Mucosa of stomach (tissue), 1 donor: ENCODE data around the gene TNFAIP8L3.
A peak's percentile ranks its signal among the peaks of the same experiment; 100 is the strongest.
"Not testable (repeated sequence)": the region's sequence is repeated elsewhere in the genome, so short reads cannot be mapped to it uniquely, and the experiment has no call there.

Source experiments
- H3K27me3 ChIP-seq: one replicate; pipeline ENCODE4 v1.7.0; 2013; ENCODE audit warnings: mild to moderate bottlenecking, low read length; ENCODE audit not compliant: control insufficient read depth, insufficient read depth
- H3K36me3 ChIP-seq: one replicate; pipeline ENCODE4 v1.7.0; 2013; ENCODE audit warnings: low read length; ENCODE audit not compliant: control insufficient read depth, insufficient read depth
- H3K4me1 ChIP-seq: one replicate; pipeline ENCODE4 v1.7.0; 2013; ENCODE audit warnings: mild to moderate bottlenecking, low read length; ENCODE audit not compliant: control insufficient read depth, insufficient read depth
- H3K4me3 ChIP-seq: one replicate; pipeline ENCODE4 v1.7.0; 2013; ENCODE audit warnings: low read length
- H3K9ac ChIP-seq: one replicate; pipeline ENCODE4 v1.7.0; 2013; ENCODE audit warnings: mild to moderate bottlenecking, low read length, moderate library complexity
- H3K9me3 ChIP-seq: one replicate; pipeline ENCODE4 v1.7.0; 2013; ENCODE audit warnings: mild to moderate bottlenecking, low read length, moderate library complexity; ENCODE audit not compliant: control insufficient read depth
- donor health status: Pancreatic carcinoma.

TNFAIP8L3 gene

DNA sequence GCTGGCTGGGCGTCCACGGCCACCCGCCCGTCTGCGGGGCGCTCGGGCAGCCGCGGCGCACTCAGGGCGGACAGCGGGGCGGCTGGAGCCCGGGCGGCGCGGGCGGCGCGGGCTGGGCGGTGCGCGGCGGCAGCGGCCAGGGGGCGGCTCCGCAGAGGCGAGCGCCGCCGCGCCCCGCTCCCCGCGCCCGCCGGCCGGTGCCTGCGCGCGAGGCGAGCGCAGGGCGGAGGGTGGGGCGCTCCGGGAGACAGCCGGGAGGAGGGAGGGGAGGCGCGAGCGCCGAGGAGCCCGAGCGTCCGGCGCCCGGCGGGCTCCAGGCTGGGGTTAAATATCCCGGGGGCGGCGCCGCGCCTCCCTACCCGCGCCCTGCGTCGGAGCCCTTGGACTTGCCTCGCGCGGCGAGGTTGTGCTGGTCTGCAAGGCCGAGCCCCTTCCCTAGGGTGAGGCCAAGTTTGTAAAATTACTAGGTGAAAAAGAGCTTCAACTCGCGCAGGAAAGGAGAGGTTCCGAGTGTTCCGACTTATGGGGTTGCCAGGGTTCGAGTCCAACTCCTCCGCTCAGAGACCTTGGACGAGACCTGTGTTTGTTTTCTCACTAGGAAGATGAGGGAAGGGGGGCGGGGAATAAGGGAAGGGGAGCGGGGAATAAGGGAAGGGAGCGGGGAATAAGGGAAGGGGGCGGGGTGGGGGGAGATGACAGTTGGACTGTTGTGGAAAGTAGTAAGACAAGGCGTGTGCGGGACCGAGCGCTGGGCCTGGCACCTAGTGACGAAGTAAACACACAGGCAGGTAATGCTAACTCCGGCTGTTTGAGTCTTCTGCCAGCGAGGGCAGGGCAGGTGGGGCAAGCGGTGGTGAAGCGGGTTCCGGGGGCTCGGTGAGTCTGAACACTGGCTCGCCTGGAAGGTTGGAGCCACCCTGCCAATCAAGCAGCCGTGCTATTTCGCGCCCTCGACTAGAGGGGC, at the start of gene TNFAIP8L3:
TSS of gene TNFAIP8L3 (minus strand) at position 301 of the 964 bp plus-strand sequence. CDS start 311 bp downstream, outside the sequence.
- Histone ChIP-seq H3K4me1 (peaks cover 6% of the 10 kb centered on the region), H3K9me3 (no peaks in the 10 kb centered on the region), H3K9ac (peak within 1 kb of the TSS; percentile 35), H3K36me3 (no peaks in the 10 kb centered on the region), H3K4me3 (no peak within 1 kb of the TSS), H3K27me3 (peaks cover 46% of the 10 kb centered on the region)

DNA sequence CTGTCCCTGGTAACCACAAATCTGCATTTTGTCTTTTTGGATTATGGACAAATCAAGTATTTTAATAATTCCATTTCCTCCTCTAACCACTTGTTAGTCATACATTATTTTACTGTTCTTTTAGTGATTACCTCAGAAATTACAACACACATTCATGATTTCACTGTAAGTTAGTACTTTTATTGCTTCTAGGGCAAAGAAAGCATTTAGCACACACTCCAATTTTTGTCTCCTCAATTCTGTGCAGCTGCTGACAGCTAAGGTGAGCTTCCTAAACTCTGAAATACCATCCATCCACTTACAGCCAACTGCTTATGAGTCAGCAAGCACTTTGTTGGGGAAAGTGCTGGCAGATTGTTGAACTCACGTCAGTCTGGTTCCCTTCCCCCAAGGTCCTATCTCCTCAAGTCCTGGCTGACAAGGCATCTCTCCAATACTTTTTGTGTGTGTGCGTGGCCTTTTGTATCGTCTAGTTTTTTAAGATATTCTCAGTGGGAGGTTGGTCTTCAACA, 49.4 kb upstream of the TNFAIP8L3 start:
- Histone ChIP-seq H3K4me1 (no peaks in the 10 kb centered on the region), H3K9me3 (no peaks in the 10 kb centered on the region), H3K36me3 (no peaks in the 10 kb centered on the region), H3K4me3 (no peak overlapping the region), H3K27me3 (peaks cover 4% of the 10 kb centered on the region), H3K9ac (no peak overlapping the region)

DNA sequence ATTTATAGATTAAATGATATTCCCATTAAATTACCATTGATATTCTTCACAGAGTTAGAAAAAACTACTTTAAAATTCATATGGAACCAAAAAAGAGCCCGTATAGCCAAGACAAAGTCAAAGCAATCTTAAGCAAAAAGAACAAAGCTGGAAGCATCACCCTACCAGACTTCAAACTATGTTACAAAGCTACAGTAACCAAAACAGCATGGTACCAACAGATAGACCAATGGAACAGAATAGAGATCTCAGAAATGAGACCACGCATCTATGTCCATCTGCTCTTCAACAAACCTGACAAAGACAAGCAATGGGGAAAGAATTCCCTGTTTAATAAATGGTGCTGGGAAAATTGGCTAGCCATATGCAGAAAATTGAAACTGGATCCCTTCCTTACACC, 45.6 kb upstream of the TNFAIP8L3 start:
- not testable (repeated sequence) for H3K9ac ChIP-seq, H3K36me3 ChIP-seq, H3K27me3 ChIP-seq, H3K9me3 ChIP-seq, H3K4me3 ChIP-seq, H3K4me1 ChIP-seq

DNA sequence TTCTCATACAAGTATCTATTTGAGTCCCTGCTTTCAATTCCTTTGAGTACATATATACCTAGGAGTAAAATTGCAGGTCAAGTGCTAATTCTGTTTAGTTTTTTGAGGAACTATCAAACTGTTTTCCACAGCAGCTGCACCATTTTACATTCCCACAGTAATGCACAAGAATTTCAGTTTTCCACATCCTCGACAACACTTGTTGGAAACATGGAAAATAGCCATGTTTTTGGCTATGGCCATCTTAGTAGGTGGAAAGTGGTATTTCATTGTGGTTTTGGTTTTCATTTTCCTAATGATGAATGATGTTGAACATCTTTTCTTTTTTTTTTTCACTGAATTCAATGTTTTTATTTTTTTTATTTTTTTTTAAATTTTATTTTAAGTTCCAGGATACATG, 44.4 kb upstream of the TNFAIP8L3 start:
- no peak overlapping the region for H3K4me3 ChIP-seq
- no peak overlapping the region for H3K9ac ChIP-seq
- no peaks in the 10 kb centered on the region for H3K4me1 ChIP-seq
- H3K9me3 ChIP-seq: no peaks in the 10 kb centered on the region
- no peaks in the 10 kb centered on the region for H3K36me3 ChIP-seq
- no peaks in the 10 kb centered on the region for H3K27me3 ChIP-seq

DNA sequence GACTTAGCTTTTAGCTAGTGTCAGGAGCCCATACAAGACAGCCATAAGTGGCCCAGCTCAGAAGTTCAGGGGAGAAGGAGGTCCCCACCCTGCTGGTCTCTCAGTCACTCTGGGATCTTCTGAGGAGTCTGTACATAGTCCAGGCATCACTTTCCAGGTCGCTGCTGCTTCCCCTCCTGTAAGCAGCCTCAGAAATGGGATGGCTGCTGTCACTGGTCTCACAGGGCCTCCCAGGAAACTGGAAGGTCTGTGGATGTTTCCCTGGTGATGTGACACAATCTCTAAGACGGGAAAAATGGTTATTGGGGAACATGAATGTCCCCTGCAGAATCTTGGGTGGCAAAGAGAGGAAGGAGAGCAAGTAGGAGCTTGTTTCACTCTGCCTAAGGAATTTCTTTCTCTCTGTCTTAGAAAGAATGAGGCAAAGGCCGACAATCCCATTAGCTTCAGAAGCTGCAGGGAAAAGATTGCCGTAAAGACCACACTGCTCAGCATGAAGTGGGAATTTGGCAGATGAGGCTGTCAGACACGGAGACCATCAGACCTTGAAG, 43.2 kb upstream of the TNFAIP8L3 start:
- Histone ChIP-seq H3K4me3 (no peak overlapping the region), H3K36me3 (no peaks in the 10 kb centered on the region), H3K4me1 (no peaks in the 10 kb centered on the region), H3K9me3 (no peaks in the 10 kb centered on the region), H3K27me3 (no peaks in the 10 kb centered on the region), H3K9ac (no peak overlapping the region)

DNA sequence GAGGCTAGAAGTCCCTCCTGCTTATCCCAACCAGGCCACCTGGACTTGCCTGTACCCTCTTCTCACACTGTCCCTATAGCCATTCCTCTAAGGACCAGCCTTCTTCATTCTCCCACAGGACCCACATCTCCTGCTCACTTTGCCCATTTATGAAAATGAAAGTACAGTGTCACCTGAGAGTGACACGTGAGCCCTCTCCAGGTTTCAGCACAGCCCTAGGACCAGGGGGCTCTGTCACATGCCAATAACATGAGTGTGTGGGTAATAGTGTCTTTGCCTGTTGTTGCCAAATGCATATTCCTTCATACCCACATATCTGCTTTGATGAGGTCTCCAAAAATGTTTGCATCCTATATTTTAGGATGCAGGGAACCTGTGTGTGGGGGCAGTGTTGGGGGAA, 42.3 kb upstream of the TNFAIP8L3 start:
- no peaks in the 10 kb centered on the region for H3K27me3 ChIP-seq
- H3K9me3 ChIP-seq: no peaks in the 10 kb centered on the region
- no peaks in the 10 kb centered on the region for H3K36me3 ChIP-seq
- H3K4me3 ChIP-seq: no peak overlapping the region
- H3K9ac ChIP-seq: no peak overlapping the region
- no peaks in the 10 kb centered on the region for H3K4me1 ChIP-seq

DNA sequence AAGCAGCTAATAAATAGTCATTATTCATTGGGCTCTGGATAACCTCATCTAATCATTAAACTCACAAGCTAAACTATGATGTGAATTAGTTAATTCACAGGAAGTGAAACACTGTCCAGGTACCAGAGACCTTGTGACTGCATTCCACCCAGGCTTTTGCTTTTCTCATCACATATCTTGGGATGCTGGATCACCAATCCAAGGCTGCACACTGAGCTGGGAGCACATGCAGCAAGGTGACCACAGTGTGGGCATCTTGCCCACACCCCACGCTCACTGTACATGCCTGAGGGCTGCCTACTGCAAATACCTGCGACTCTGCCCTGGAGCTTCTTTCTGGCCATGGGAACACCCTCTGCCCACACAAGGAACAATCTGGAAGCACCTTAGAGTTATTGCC, 40.6 kb upstream of the TNFAIP8L3 start:
- Histone ChIP-seq H3K9me3 (no peaks in the 10 kb centered on the region), H3K27me3 (no peaks in the 10 kb centered on the region), H3K9ac (no peak overlapping the region), H3K4me3 (no peak overlapping the region), H3K4me1 (no peaks in the 10 kb centered on the region), H3K36me3 (no peaks in the 10 kb centered on the region)

DNA sequence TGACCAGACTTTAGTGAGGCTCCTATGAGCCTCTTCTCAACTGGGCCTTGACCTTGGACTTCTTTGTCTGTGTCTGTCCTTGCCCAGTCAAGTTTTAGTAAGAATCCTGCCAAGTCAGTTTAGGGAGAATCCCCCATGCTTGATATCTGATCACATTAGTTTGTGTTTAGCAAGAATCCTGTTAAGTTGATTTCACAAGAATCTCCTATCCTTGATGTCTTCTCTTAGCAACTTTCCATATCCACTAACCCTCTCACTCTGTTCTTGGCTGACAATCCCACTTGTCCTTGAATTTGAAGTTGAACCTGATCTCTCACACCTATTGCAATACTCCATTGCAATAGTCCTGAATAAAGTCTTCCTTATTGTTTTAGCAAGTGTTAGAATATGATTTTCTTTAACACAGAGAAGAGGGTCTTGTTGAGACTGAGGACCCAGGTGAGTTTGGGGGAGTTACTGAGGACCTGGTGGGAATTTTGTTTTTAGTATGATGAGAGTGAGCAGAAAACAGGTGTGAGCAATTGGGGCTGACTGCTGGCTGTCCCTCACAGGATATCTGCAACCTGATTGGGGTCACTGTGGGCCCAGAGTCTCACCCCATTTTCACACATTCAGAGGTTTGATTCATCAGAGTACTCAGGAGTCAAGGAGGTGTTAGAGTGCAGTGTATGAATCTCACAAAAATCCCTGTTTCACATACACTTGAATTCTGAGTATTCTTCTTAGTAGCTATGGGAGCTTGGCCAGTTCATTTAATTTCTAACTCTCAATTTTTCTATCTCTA, 39.9 kb upstream of the TNFAIP8L3 start:
- Histone ChIP-seq H3K4me3 (no peak overlapping the region), H3K4me1 (no peaks in the 10 kb centered on the region), H3K36me3 (no peaks in the 10 kb centered on the region), H3K9me3 (no peaks in the 10 kb centered on the region), H3K27me3 (no peaks in the 10 kb centered on the region), H3K9ac (no peak overlapping the region)

DNA sequence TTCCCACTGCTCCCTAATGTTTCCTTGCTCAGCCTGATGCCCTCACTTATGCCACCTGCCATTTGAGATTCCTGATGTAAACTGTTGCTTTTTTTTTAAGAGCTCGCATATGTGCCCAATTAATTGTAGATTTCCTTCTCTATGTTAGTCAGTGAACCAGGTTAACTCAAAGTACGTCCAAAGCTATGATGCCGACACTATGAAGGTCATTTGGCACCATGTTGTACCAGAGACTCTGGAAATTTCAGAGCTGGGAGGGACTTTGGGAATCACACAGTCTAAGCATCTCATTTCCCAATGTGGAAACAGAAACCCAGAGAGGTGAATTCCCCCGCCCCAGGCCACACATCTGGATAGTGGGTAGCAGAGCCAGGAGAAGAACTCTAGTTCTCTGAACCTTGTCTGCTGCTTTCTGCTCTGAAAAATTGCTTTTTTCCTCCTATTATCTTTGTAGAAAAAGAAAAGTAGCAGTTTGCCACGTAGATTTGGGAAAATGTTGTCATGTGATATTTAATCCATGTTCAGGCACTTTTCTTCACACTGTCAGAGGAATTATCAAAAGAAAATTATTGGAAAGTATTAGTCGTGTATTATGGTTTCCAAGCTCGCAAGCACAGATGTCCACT, 38.5 kb upstream of the TNFAIP8L3 start:
- no peak overlapping the region for H3K4me3 ChIP-seq
- no peaks in the 10 kb centered on the region for H3K4me1 ChIP-seq
- no peaks in the 10 kb centered on the region for H3K27me3 ChIP-seq
- H3K9ac ChIP-seq: no peak overlapping the region
- no peaks in the 10 kb centered on the region for H3K36me3 ChIP-seq
- H3K9me3 ChIP-seq: no peaks in the 10 kb centered on the region

DNA sequence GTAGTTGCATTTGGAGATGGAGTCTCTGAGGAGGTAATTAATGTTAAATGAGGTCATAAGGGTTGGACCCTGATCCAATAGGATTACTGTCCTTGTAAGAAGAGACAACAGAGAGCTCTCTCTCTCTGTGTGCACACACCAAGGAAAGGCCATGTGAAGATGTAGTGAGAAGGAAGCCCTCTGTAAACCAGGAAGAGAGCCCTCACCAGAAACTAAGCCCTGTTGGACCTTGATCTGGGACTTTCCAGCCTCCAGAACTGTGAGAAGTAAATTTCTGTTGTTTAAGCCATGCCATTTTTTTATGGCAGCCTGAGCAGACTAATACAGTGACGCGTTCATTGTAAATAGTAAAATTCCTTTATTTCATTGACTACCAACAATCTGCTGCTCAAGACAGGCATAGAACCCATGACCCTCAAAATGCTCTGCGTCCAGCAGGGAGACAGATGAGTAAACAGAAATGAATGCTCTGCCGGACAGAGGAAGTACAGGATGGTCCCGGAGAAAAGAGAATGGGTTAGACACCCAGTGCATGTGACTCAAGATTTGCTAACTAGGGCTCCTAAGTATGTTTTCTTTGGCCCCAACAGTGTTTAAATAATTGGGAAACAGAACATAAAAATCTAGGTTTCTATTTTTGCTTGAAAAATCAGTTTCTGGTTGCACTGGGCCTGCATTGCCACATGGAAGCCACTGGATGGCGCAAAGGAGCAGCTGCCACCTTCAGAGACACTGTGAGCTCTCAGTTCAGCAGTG, 37.9 kb upstream of the TNFAIP8L3 start:
- Histone ChIP-seq H3K27me3 (no peaks in the 10 kb centered on the region), H3K4me3 (no peak overlapping the region), H3K4me1 (no peaks in the 10 kb centered on the region), H3K36me3 (no peaks in the 10 kb centered on the region), H3K9me3 (no peaks in the 10 kb centered on the region), H3K9ac (no peak overlapping the region)

DNA sequence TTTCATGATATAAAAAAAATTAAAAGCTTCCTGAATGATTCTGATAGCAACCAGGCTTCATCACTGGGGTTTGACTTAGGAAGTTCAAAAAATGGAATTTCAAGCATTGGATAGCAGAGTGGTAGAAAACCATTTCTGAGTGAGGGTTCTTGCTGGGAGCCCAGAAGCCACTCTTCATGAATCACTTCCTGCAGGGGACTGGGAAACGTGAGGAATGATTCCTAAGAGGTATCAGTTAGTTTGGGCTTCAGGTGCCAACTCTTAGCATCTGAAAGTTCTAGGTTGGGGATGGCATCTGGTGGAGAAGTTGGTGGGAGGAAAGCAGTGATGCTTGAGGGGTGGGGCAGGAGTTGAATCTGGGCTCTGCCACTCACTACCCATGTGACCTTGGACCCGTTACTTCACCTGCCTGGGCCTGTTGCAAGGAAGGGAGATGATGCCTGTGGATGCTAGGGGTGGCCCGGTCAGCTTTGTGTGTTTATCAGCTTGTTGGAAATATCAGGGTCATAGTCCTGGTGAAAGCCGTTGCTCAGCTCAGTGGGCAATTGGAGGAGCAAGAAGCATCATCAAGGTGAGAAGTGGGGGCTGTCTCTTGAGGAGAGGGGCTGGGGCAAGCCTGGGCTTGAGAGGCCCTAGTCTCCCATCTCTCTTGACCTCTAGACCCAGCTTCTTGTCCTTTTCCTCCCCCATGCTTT, 37.0 kb upstream of the TNFAIP8L3 start:
- no peak overlapping the region for H3K9ac ChIP-seq
- H3K27me3 ChIP-seq: no peaks in the 10 kb centered on the region
- no peaks in the 10 kb centered on the region for H3K36me3 ChIP-seq
- H3K4me1 ChIP-seq: no peaks in the 10 kb centered on the region
- no peak overlapping the region for H3K4me3 ChIP-seq
- H3K9me3 ChIP-seq: no peaks in the 10 kb centered on the region
